Right lobe of liver (tissue), 6 donors: ENCODE measurements around the gene KLHL30. TPM values are rescaled to one million over a fixed set of nuclear protein-coding genes. Genes with fewer than 3 reads are reported as not detected.
A peak's percentile ranks its signal among the peaks of the same experiment; 100 is the strongest.

Source experiments
- ATAC-seq, 4 donors: fragments of 200-7000 bp; cut with Tn5 transposase; one replicate each; pipeline ENCODE4 v1.9.1; 2020; ENCODE audit warnings: mild to moderate bottlenecking in 4 of 4, moderate library complexity in 4 of 4
- DNase-seq, 3 donors: peaks; one replicate each; pipeline ENCODE4 v3.0.0-alpha.2; 2020
- H3K27ac ChIP-seq, 3 donors: fragments of 200-600 bp; one replicate each; pipeline ENCODE4 v1.8.0; 2022
- H3K27me3 ChIP-seq, 2 donors: fragments of 200-600 bp; one replicate each; pipeline ENCODE4 v1.8.0; 2022
- H3K36me3 ChIP-seq, 4 donors: fragments of 200-600 bp; sonication (generic) in 1 of 4; one replicate each; pipeline versions ENCODE4 v1.5.1 to v1.8.0; 2017 to 2022; ENCODE audit warnings: control low read depth in 1 of 4
- H3K4me1 ChIP-seq, 4 donors: fragments of 200-600 bp; sonication (generic) in 1 of 4; one replicate each; pipeline versions ENCODE4 v1.5.1 to v1.8.0; 2017 to 2022; ENCODE audit warnings: control low read depth in 1 of 4
- H3K4me3 ChIP-seq, 3 donors: fragments of 200-600 bp; one replicate each; pipeline ENCODE4 v1.8.0; 2022
- H3K9me3 ChIP-seq, 4 donors: fragments of 200-600 bp; sonication (generic) in 1 of 4; one replicate each; pipeline versions ENCODE4 v1.5.1 to v1.8.0; 2017 to 2022; ENCODE audit warnings: control low read depth in 1 of 4
- POLR2A ChIP-seq: fragments of 450-650 bp; IDR thresholded peaks from one replicate; pipeline ENCODE4 v1.6.1; 2017; ENCODE audit warnings: antibody characterized with exemption, mild to moderate bottlenecking
- WGBS: methylation state at CpG from one replicate; pipeline ENCODE4 v1.1.6; 2018; ENCODE audit warnings: low coverage, low lambda C conversion rate; ENCODE audit not compliant: insufficient coverage; ENCODE audit errors: missing lambda C conversion rate; 5-methylcytosine and 5-hydroxymethylcytosine counted together
- intact Hi-C, 2 donors: fragments of 100-400 bp; cut with DNase I; formaldehyde crosslinking; loops; one replicate each; pipeline versions ENCODE4 v1.11.2 to v1.14.1; 2022
- total RNA-seq, 6 experiments: library from RNA; depleted of rRNA in 2 of 6; stranded (reverse); fragments of >200 nt in 2 of 6; fragmentation: NEBNext Ultra II Directional in 3 of 6; extraction: Animal tissue kit (Norgen Biotek cat#: 25700) in 3 of 6; gene quantifications; one replicate each; pipeline versions ENCODE4 v1.1.0 to v1.2.4, GENCODE V29; 2016 to 2023
- TF ChIP-seq, protein P1 (sequence below), 4 donors: fragments of 200-600 bp in 3 of 4; fragments of 450-650 bp in 1 of 4; IDR thresholded peaks; one replicate each; pipeline versions ENCODE4 v1.5.1 to v1.8.0; 2016 to 2022; ENCODE audit warnings: antibody characterized with exemption in 4 of 4, mild to moderate bottlenecking in 2 of 4
- donor health status: DM: no; HTN: yes; CAD: no.
- donor health status: DM: no; HTN: no; CAD: no.
- donor health status: DM: no; HTN: no; CAD: no.
- donor health status: DM: no; HTN: yes; CAD: no.
- donor health status: DM: no; HTN: yes; CAD: no.

The KLHL30 gene
- total RNA-seq, 6 experiments from 2014 or later = 0.04 to 0.19 (median 0.11) TPM; not detected in 2

GRCh38 chr2:238100049-238100820, 38.2 kb upstream of the KLHL30 start, which contains the start of gene ESPNL:
Gene ESPNL, plus strand, starts transcription at chr2:238100340. Its CDS starts 80 bp downstream, at chr2:238100420.
- no peaks in the 10 kb centered on the region for H3K27me3 ChIP-seq
- ATAC-seq (no peak), DNase-seq (peak in 2 of 3 donors; percentile 44 to 53)
- no peaks in the 10 kb centered on the region for H3K36me3 ChIP-seq
- 67% methylated on average over 3 of the region's 38 CpGs for WGBS
- TF ChIP-seq, protein P1, sequence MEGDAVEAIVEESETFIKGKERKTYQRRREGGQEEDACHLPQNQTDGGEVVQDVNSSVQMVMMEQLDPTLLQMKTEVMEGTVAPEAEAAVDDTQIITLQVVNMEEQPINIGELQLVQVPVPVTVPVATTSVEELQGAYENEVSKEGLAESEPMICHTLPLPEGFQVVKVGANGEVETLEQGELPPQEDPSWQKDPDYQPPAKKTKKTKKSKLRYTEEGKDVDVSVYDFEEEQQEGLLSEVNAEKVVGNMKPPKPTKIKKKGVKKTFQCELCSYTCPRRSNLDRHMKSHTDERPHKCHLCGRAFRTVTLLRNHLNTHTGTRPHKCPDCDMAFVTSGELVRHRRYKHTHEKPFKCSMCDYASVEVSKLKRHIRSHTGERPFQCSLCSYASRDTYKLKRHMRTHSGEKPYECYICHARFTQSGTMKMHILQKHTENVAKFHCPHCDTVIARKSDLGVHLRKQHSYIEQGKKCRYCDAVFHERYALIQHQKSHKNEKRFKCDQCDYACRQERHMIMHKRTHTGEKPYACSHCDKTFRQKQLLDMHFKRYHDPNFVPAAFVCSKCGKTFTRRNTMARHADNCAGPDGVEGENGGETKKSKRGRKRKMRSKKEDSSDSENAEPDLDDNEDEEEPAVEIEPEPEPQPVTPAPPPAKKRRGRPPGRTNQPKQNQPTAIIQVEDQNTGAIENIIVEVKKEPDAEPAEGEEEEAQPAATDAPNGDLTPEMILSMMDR (IDR thresholded peaks at IDR 0.05) = no peak
- no peak for TF ChIP-seq POLR2A
- H3K4me3 ChIP-seq = no peak within 1 kb of the TSS
- H3K27ac ChIP-seq = peak within 1 kb of the TSS in 1 of 3 donors; percentile 70
- H3K9me3 ChIP-seq = no peaks in the 10 kb centered on the region
- H3K4me1 ChIP-seq = peaks cover 0 to 5% (median 0%) of the 10 kb centered on the region in 4 donors
- intact Hi-C loops = no loop called here

- ATAC-seq (no peak), DNase-seq (peak in 2 of 3 donors; percentile 9 to 45)
These were observed 37.4 kb upstream of the KLHL30 start for GRCh38 chr2:238100821-238101771.

GRCh38 chr2:238101891-238102841, 36.3 kb upstream of the KLHL30 start:
- DNase-seq = peak in 2 of 3 donors; percentile 39 to 52
- peaks cover 0 to 10% (median 3%) of the 10 kb centered on the region in 4 donors for H3K4me1 ChIP-seq

More at GRCh38 chr2:238100821-238101771, 37.4 kb upstream of the KLHL30 start:
- TF ChIP-seq, protein P1 (IDR thresholded peaks at IDR 0.05) = no peak
- no peak for TF ChIP-seq POLR2A
- Histone ChIP-seq H3K4me3 (no peak overlapping the region), H3K36me3 (no peaks in the 10 kb centered on the region), H3K27me3 (no peaks in the 10 kb centered on the region), H3K9me3 (no peaks in the 10 kb centered on the region), H3K27ac (no peak overlapping the region), H3K4me1 (peaks cover 0 to 5% (median 0%) of the 10 kb centered on the region in 4 donors)
- intact Hi-C loops = no loop called here
- WGBS = no CpG with 5 or more reads among the region's 28 CpGs

More at GRCh38 chr2:238101891-238102841, 36.3 kb upstream of the KLHL30 start:
- Histone ChIP-seq H3K27ac (no peak overlapping the region), H3K27me3 (no peaks in the 10 kb centered on the region), H3K4me3 (no peak overlapping the region), H3K36me3 (no peaks in the 10 kb centered on the region), H3K9me3 (no peaks in the 10 kb centered on the region)
- TF ChIP-seq, protein P1 (IDR thresholded peaks at IDR 0.05) = no peak
- TF ChIP-seq POLR2A = no peak
- ATAC-seq = no peak
- 82% methylated on average over 11 of the region's 30 CpGs for WGBS
- intact Hi-C loops = no loop called here
